Gastrocnemius medialis (tissue), 4 donors: ENCODE results near the gene ZFP36L1. TPM values are rescaled to one million over a fixed set of nuclear protein-coding genes. Genes with fewer than 3 reads are reported as not detected.
A peak's percentile ranks its signal among the peaks of the same experiment; 100 is the strongest.

Experiments
- ATAC-seq, 2 donors: fragments of 150-250 bp; one replicate each; pipeline ENCODE4 v1.9.1; 2016
- DNase-seq, 2 donors: peaks; one replicate each; pipeline ENCODE4 v3.0.0-alpha.2; 2019
- H3K27ac ChIP-seq, 4 donors: fragments of 200-600 bp; sonication (generic); 1 replicate in 1 of 4; 2 replicates in 3 of 4; pipeline ENCODE4 v1.5.1; 2016 to 2018; ENCODE audit warnings: mild to moderate bottlenecking in 2 of 4, moderate library complexity in 1 of 4
- H3K27me3 ChIP-seq, 3 donors: fragments of 200-600 bp; sonication (generic) in 2 of 3; 1 replicate in 1 of 3; 2 replicates in 2 of 3; pipeline versions ENCODE4 v1.5.1 to v1.6.0; 2016 to 2019; ENCODE audit warnings: mild to moderate bottlenecking in 1 of 3, moderate library complexity in 1 of 3
- H3K36me3 ChIP-seq, 2 donors: fragments of 200-600 bp; sonication (generic) in 1 of 2; one replicate each; pipeline ENCODE4 v1.5.1; 2017 to 2018
- H3K4me1 ChIP-seq, 2 donors: fragments of 200-600 bp; sonication (generic) in 1 of 2; one replicate each; pipeline ENCODE4 v1.5.1; 2016 to 2017; ENCODE audit warnings: mild to moderate bottlenecking in 2 of 2
- H3K4me3 ChIP-seq, 4 donors: fragments of 200-600 bp; sonication (generic) in 3 of 4; 1 replicate in 1 of 4; 2 replicates in 3 of 4; pipeline ENCODE4 v1.5.1; 2016 to 2019; ENCODE audit warnings: mild to moderate bottlenecking in 2 of 4
- H3K9me3 ChIP-seq, 3 donors: fragments of 200-600 bp; sonication (generic) in 2 of 3; 1 replicate in 1 of 3; 2 replicates in 2 of 3; pipeline ENCODE4 v1.5.1; 2016 to 2019
- CTCF ChIP-seq, 5 experiments: fragments of 450-650 bp in 3 of 5; fragments of 200-600 bp in 2 of 5; sonication (generic) in 2 of 5; IDR thresholded peaks in 4 of 5; conservative IDR thresholded peaks in 1 of 5; 1 replicate in 4 of 5; 2 replicates in 1 of 5; pipeline ENCODE4 v1.5.1; 2016 to 2019; ENCODE audit warnings: antibody characterized with exemption in 5 of 5, mild to moderate bottlenecking in 3 of 5, moderate library complexity in 3 of 5
- POLR2A ChIP-seq, 2 donors: fragments of 450-650 bp; IDR thresholded peaks; one replicate each; pipeline ENCODE4 v1.6.1; 2017; ENCODE audit warnings: antibody characterized with exemption in 2 of 2, mild to moderate bottlenecking in 2 of 2, moderate library complexity in 2 of 2
- in situ Hi-C, 4 donors: fragments of 200-750 bp; cut with MboI; loops; one replicate each; pipeline versions ENCODE4 v1.15.0 to v1.8.0; 2017; ENCODE audit warnings: low sequenced_read_pairs in 4 of 4
- intact Hi-C: fragments of 100-400 bp; cut with DNase I; formaldehyde crosslinking; loops from one replicate; pipeline ENCODE4 v1.15.1; 2023; ENCODE audit warnings: low total_unique reads
- total RNA-seq, 4 donors: library from RNA; depleted of rRNA; stranded (reverse); fragments of >200 nt; gene quantifications; one replicate each; pipeline versions ENCODE4 v1.1.0 to v1.2.3, GENCODE V29; 2016

Gene ZFP36L1
- total RNA-seq, 4 donors from 2014 or later = 60.2 to 196 (median 125) TPM

- no peaks in the 10 kb centered on the region for H3K27me3 ChIP-seq
- peaks cover 1 to 31% of the 10 kb centered on the region in 2 donors for H3K36me3 ChIP-seq
- TF ChIP-seq POLR2A (IDR thresholded peaks at IDR 0.05) (peak; percentile 80 to 88), CTCF (IDR thresholded peaks at IDR 0.05 in 4 of 5, conservative IDR thresholded peaks at IDR 0.05 in 1 of 5) (no peak)
- DNase-seq (peak; percentile 89 to 90), ATAC-seq (peak; percentile 45 to 61)
- in situ Hi-C loops (loop anchor here (5.0 to 25.0 kb wide), 4 partner anchors 247 to 549 kb away; no protein-coding TSS in a partner anchor), intact Hi-C loops (loop anchor here (1.0 to 5.0 kb wide), 4 partner anchors 246 to 602 kb away; no protein-coding TSS in a partner anchor)
- no peaks in the 10 kb centered on the region for H3K9me3 ChIP-seq
- H3K4me1 ChIP-seq = peaks cover 8 to 11% of the 10 kb centered on the region in 2 donors
- H3K4me3 ChIP-seq = peak overlapping the region; percentile 72 to 90 (median 82)
- peak overlapping the region; percentile 97 to 100 (median 98) for H3K27ac ChIP-seq
These were observed 1.4 kb upstream of the ZFP36L1 start for GRCh38 chr14:68794130-68794850.

GRCh38 chr14:68793734-68794129 lies 865 bp upstream of the ZFP36L1 start:
- DNase-seq = no peak
- Histone ChIP-seq H3K4me3 (peak overlapping the region; percentile 72 to 90 (median 82)), H3K4me1 (peaks cover 8 to 15% of the 10 kb centered on the region in 2 donors), H3K27me3 (no peaks in the 10 kb centered on the region), H3K27ac (peak overlapping the region; percentile 97 to 100 (median 98)), H3K9me3 (no peaks in the 10 kb centered on the region), H3K36me3 (peaks cover 3 to 36% of the 10 kb centered on the region in 2 donors)
- no peak for TF ChIP-seq POLR2A (IDR thresholded peaks at IDR 0.05)
- TF ChIP-seq CTCF (IDR thresholded peaks at IDR 0.05 in 4 of 5, conservative IDR thresholded peaks at IDR 0.05 in 1 of 5) = no peak
- ATAC-seq = peak; percentile 2 to 5
- in situ Hi-C loops (loop anchor here (5.0 to 25.0 kb wide), 4 partner anchors 246 to 549 kb away; no protein-coding TSS in a partner anchor), intact Hi-C loops (loop anchor here (1.0 to 5.0 kb wide), 4 partner anchors 245 to 601 kb away; no protein-coding TSS in a partner anchor)

DNA sequence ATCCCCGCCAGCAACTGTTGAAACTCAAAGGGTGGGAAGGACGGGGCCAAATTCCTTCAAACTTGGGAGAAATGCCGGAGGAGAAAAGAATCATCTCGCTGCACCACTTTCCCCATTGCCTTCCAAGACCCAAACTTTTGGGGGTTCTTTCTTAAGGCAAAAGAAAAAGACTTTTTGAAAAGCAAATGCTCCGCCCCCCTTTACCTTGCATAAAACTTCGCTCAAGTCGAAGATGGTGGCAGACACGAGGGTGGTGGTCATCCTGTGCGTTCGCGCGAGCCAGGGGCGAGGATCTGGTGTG lies 239 bp downstream of the ZFP36L1 start:
- TF ChIP-seq CTCF (IDR thresholded peaks at IDR 0.05 in 4 of 5, conservative IDR thresholded peaks at IDR 0.05 in 1 of 5) = peak in 1 of 5 experiments; percentile 12
- no peak for TF ChIP-seq POLR2A (IDR thresholded peaks at IDR 0.05)
- in situ Hi-C loops = loop anchor here (5.0 to 25.0 kb wide), 4 partner anchors 245 to 548 kb away; no protein-coding TSS in a partner anchor
- H3K27ac ChIP-seq = peak overlapping the region; percentile 97 to 100 (median 98)
- peaks cover 3 to 47% of the 10 kb centered on the region in 2 donors for H3K36me3 ChIP-seq
- intact Hi-C loops = loop anchor here (5.0 kb wide), 3 partner anchors 315 to 600 kb away; no protein-coding TSS in a partner anchor
- H3K9me3 ChIP-seq = no peaks in the 10 kb centered on the region
- ATAC-seq (peak in 1 of 2 donors; percentile 7), DNase-seq (no peak)
- H3K4me3 ChIP-seq = peak overlapping the region; percentile 72 to 90 (median 82)
- H3K27me3 ChIP-seq = no peaks in the 10 kb centered on the region
- peaks cover 10 to 18% of the 10 kb centered on the region in 2 donors for H3K4me1 ChIP-seq

DNA sequence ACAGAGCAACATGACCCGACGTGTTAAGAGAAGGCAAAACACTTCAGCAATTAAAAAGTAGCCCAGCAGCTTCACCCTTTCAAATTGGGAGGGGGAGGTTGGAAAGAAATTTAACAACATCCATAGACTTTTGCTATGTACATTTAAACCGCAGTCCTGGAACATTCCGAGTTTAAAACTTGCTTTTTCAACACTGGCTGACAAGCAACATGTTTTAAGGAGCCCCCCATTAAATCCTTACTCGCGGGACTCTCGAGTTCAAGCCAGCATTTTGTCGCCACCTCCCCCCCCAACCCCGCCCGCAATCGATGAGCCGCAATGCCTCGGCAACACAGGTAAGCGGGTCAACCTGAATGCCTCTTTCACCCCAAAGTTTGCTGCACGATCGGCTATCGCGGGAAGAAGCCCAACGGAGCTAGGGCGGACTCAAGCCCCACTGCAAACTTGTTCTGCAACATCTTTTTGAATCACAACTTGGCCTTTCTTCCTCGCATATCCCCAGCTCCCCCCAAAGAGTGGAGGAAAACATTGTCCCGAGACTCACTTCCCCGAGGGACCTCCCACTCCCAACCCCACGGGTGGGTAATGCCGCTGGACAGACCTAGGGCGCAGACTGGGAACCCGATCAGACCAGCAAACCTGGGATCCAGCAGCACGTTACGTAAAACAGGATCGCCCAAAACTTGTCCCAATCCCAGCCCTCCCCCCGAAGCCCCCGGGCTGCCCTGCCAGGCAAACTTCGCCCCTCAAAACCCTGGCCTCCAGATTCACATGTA lies 777 bp downstream of the ZFP36L1 start:
- H3K9me3 ChIP-seq = no peaks in the 10 kb centered on the region
- in situ Hi-C loops = loop anchor here (5.0 to 25.0 kb wide), 4 partner anchors 245 to 547 kb away; no protein-coding TSS in a partner anchor
- no peak for DNase-seq
- peak overlapping the region; percentile 97 to 100 (median 98) for H3K27ac ChIP-seq
- no peak for TF ChIP-seq CTCF (IDR thresholded peaks at IDR 0.05 in 4 of 5, conservative IDR thresholded peaks at IDR 0.05 in 1 of 5)
- intact Hi-C loops = loop anchor here (5.0 kb wide), 3 partner anchors 315 to 600 kb away; no protein-coding TSS in a partner anchor
- peak overlapping the region; percentile 72 to 90 (median 82) for H3K4me3 ChIP-seq
- ATAC-seq = no peak
- H3K4me1 ChIP-seq = peaks cover 14 to 24% of the 10 kb centered on the region in 2 donors
- H3K36me3 ChIP-seq = peaks cover 3 to 52% of the 10 kb centered on the region in 2 donors
- no peaks in the 10 kb centered on the region for H3K27me3 ChIP-seq
